ENCODE data around the gene PRUNE2.

Gene PRUNE2

GRCh38 chr9:76655971-76656370, 249.9 kb downstream of the PRUNE2 start:
- no peak for DNase-seq (ENCODE audit: low read depth, low spot score)

GRCh38 chr9:76655121-76655541, 250.8 kb downstream of the PRUNE2 start:
- DNase-seq (ENCODE audit: low read depth, low spot score), result no peak

GRCh38 chr9:76654575-76654974, 251.3 kb downstream of the PRUNE2 start:
- DNase-seq (ENCODE audit: low read depth, low spot score), result peak; percentile 52

DNA sequence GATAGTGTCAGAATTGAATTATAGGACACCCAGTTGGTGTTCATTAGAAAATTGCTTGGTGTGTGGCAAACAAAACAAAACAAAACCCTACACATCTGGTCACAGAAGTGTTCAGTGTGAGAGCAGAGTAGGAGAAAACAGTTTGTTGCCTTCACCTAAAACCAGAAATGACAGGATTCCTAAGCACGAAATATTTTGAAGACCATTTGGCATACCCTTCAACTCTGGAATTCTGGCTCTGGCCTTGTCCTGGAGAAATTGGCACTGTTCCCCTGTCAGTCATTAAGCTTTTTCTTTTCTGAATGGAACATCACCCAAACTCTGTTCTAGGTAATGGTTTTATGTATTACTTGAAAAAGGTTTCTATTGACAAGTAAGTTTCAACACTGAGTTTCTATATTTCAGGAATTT, 251.9 kb downstream of the PRUNE2 start:
- DNase-seq (ENCODE audit: low read depth, low spot score), result no peak

- DNase-seq (ENCODE audit: low read depth, low spot score), result no peak
Measured at GRCh38 chr9:76652894-76653293, 253.0 kb downstream of the PRUNE2 start.

- no peak for DNase-seq (ENCODE audit: low read depth, low spot score)
Measured at GRCh38 chr9:76651119-76651705, 254.7 kb downstream of the PRUNE2 start.

- no peak for DNase-seq (ENCODE audit: low read depth, low spot score)
Measured at GRCh38 chr9:76650692-76651091, 255.2 kb downstream of the PRUNE2 start.

GRCh38 chr9:76649894-76650293, 256.0 kb downstream of the PRUNE2 start:
- DNase-seq (ENCODE audit: low read depth, low spot score), result no peak

DNA sequence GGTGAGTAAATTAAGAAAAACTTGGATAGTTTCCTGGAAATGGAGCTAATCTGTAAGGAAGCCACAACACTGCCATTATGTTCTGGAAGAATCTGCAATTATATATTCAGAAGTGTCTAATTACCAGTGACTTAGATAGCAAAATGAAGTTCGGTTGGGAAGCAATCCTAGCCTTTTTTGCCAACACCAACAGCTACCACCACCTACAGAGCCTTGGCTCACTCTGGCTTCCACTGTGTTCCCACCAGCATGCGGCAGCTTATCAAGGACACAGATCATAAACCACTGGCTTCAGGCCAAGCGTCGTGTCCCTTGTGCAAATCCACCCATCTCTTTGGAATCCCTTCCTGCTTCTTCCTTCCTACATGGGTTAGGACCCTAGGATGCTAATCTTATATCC, 259.7 kb downstream of the PRUNE2 start:
- DNase-seq (ENCODE audit: low read depth, low spot score), result no peak

- DNase-seq (ENCODE audit: low read depth, low spot score), result no peak
Measured at GRCh38 chr9:76644647-76645250, 261.2 kb downstream of the PRUNE2 start.

DNA sequence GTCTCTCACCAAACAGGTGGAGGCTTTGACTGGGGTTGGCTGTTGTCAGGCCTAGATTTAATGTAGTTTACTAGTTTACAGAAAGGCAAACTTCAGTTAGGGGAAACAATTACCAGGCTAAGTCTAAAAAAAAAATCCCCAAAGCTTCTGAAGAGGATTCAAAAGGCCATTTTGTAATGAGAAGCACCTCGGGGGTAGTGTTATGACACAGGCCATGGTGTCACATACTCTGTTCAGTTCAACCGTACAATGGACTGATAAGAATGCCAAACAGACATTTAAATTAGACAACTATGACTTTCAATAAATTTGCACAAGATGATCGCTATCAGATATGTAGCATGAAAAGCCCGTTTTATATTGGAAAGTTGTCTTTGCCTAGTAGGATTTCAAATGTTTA, 261.7 kb downstream of the PRUNE2 start:
- DNase-seq (ENCODE audit: low read depth, low spot score), result no peak

DNA sequence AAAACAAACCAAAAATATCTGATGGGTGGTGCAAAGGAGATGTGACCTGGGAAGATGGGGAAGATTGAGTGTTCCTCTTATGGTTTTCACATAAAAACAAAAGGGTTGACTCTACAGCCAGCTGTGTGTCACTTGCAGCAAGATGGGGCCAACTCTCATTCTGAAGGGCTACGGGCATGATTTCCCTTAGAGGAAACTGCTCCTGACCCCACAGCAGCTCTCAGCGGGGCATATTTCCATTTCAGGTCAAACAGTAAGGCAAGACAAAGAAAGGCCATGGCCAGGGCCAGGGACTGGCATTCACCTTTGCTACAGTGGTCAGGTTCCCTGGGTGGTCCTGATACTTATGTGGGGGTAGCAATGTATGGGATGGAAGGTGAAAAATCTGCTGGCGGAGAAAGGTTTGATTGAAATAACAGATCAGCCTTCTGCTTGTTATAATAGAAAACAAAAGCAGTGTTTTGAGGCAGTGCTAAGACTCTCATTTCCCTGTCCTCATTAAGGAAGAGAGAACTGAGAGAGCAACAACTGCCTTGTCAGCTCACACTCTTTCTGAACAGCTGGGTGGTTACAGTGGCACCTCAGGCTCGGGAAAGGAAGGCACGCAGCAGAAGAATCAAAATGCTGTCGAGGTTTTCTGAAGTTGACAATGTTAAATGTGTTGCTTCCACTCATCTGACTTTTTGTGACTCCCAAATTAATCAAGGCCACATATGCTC, 262.4 kb downstream of the PRUNE2 start:
- no peak for DNase-seq (ENCODE audit: low read depth, low spot score)

- no peak for DNase-seq (ENCODE audit: low read depth, low spot score)
Measured at GRCh38 chr9:76642701-76643209, 263.2 kb downstream of the PRUNE2 start.

DNA sequence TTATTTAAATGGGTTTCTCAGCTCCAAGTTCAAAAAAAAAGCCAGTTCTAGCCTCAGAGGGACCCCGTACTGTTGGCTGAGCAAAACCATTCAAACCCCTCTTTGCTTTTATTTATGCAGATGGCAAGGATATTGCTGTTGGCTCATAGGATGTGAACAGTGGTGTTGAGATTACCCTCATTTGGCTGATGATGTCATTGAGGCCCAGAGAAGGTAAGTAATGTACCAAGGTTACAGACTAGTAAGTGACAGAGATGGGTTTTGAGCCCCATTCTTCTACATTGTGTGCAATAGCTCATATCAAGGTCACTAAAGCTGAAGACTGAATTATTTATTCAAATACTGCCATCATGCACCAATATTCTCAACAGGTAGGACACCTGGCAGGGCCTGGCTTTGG, 263.8 kb downstream of the PRUNE2 start:
- DNase-seq (ENCODE audit: low read depth, low spot score), result no peak

DNA sequence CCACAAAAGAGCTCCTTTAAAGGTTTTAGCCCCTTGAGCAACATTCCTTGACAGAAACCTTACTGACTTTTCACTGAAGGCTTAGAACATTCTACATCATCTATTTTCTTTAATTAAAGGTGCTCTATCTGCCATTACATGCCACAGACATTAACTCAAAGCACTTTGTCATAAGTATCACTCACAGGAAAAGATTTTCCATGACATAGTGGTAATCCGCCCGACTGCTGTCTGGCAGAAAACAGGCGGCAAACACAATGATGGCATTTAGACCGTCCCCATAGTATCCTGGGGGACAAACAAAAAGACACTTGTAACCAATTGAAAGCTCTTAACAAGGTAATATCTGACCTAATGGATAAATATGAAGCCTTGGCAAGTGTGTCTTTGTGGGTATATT, 267.9 kb downstream of the PRUNE2 start:
- DNase-seq (ENCODE audit: low read depth, low spot score), result no peak

DNA sequence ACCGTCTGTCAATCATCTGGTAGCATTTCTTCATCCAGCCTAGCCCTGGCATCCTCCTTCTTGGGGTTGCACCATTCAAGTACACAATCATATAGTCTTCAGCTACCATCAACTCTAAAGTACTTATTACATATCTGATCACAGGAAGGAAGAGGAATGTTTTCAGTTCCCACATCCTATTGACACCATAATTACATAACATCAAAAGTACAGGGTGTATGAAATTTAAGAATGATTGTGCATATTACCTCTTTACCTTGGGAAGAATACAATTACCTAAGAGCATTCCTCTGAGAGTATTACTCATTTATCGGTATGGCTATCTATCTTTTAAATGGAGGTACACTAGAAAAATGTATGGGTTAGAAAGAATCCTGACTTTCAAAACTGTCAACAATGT, 268.5 kb downstream of the PRUNE2 start:
- no peak for DNase-seq (ENCODE audit: low read depth, low spot score)

DNA sequence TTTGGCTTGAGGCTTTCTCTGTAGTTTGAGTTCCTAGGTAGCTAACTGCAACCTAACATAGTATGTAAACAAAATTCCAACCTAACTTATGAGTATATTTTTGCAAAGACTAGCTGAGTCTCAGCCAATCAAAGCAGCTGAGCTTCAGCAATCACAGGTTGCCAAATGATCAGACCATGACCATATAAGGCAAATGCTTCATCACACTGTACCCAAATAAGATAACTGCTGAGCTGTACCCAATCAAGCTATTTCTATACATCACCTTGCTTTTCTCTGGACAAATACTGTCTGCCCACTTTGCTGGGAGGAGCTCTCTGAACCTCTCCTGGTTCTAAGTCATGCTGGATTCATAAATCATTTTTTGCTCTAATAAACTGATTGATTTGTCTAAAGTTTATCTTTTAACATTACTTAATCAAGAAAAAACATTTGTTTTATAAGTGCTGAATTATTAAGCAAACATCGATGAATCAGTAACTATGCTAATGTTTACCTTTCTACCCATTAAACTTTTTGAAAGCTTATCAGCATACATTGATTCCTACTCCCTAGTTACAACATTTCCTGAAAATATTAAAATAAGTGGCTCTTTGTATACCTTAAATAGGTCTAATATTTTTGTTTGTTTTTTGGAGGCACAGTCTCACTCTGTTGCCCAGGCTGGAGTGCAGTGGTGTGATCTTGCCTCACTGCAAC, 271.4 kb downstream of the PRUNE2 start:
- no peak for DNase-seq (ENCODE audit: low read depth, low spot score)

DNA sequence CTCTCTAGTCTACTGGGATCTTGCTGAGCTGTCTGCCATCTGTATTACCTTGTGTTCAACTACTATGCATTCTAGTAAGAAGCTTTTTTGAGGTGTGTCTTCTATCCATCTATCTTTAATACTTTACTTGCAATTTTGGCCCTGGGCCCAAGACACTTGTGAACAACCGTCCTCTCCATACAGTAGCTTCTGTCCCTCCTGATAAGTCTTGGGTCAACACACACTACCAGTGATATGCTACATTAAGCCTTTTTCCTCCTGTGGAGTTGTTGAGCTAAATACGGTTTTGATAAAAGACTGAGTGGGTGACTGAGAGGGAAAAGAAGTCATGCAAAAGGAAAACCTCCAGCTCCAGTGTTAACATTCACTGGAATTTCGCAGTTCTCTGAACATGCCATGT, 275.0 kb downstream of the PRUNE2 start:
- DNase-seq (ENCODE audit: low read depth, low spot score), result no peak

GRCh38 chr9:76629205-76629990, 276.5 kb downstream of the PRUNE2 start:
- DNase-seq (ENCODE audit: low read depth, low spot score), result no peak

GRCh38 chr9:76628155-76628554, 277.8 kb downstream of the PRUNE2 start:
- no peak for DNase-seq (ENCODE audit: low read depth, low spot score)

DNA sequence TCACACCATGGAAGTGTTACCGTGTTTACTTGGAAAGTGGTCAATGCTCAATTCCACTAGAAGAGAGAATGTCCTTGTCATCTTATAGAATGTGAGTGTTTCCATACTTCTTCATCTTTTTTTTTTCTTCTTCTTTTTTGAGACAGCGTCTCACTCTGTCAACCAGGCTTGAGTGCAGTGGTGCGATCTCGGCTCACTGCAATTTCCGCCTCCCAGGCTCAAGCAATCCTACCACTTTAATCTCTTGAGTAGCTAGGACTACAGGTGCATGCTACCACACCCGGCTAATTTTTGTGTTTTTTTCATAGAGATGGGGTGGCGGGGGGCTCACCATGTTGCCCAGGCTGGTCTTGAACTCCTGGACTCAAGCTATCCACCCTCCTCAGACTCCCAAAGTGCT, 278.9 kb downstream of the PRUNE2 start:
- DNase-seq (ENCODE audit: low read depth, low spot score), result no peak

DNA sequence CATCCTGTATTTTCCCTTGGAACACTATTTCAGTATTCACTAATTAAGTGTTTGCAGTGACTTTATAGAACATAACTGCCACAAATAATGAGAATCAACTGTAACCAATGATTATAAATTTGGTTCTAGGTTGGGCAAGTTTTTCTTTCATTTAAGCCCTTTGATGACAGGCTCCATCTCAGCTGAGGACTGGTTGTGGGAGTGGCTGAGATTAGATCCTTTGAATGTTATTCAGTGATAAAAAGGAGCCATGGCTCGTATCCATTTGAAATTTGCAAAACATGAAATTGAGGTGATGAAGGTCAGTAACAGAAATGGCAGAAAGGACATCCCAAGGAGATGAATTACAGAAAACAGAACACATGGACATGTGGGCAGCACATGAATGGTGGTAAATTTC, 279.8 kb downstream of the PRUNE2 start:
- no peak for DNase-seq (ENCODE audit: low read depth, low spot score)

Data from smooth muscle cell of the brain vasculature (primary cell).